ENCODE data around the gene FZD2.

GRCh38 chr17:44555099-44555498 is 2.2 kb upstream of the FZD2 start:
- TF ChIP-seq CTCF (IDR thresholded peaks at IDR 0.05 in 2 of 3, conservative IDR thresholded peaks at IDR 0.05 in 1 of 3; ENCODE audit: borderline replicate concordance in 1 of 3, insufficient read depth in 1 of 3, low read depth in 2 of 3, low read length in 2 of 3) (no peak), YY1 (IDR thresholded peaks at IDR 0.05; ENCODE audit: extremely low read depth, insufficient replicate concordance, low read depth, low read length) (no peak), SIN3A (IDR thresholded peaks at IDR 0.05; ENCODE audit: low read depth) (no peak), MAX (IDR thresholded peaks at IDR 0.05) (no peak), POLR2A (IDR thresholded peaks at IDR 0.05; ENCODE audit: borderline replicate concordance, extremely low read depth, insufficient read depth, insufficient read length) (no peak), CEBPB (IDR thresholded peaks at IDR 0.05; ENCODE audit: low read depth) (no peak), JUND (IDR thresholded peaks at IDR 0.05) (no peak), EZH2 (IDR thresholded peaks at IDR 0.05) (no peak), RAD21 (IDR thresholded peaks at IDR 0.05; ENCODE audit: low read depth) (no peak), POLR2AphosphoS5 (IDR thresholded peaks at IDR 0.05; ENCODE audit: low read depth, low read length) (no peak), SP1 (IDR thresholded peaks at IDR 0.05; ENCODE audit: low read depth) (no peak), EZH2phosphoT487 (IDR thresholded peaks at IDR 0.05; ENCODE audit: borderline replicate concordance) (no peak)
- TF ChIP-seq, protein P1, sequence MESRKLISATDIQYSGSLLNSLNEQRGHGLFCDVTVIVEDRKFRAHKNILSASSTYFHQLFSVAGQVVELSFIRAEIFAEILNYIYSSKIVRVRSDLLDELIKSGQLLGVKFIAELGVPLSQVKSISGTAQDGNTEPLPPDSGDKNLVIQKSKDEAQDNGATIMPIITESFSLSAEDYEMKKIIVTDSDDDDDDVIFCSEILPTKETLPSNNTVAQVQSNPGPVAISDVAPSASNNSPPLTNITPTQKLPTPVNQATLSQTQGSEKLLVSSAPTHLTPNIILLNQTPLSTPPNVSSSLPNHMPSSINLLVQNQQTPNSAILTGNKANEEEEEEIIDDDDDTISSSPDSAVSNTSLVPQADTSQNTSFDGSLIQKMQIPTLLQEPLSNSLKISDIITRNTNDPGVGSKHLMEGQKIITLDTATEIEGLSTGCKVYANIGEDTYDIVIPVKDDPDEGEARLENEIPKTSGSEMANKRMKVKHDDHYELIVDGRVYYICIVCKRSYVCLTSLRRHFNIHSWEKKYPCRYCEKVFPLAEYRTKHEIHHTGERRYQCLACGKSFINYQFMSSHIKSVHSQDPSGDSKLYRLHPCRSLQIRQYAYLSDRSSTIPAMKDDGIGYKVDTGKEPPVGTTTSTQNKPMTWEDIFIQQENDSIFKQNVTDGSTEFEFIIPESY (IDR thresholded peaks at IDR 0.05; ENCODE audit: extremely low read depth, insufficient replicate concordance, low read length): no peak

All from HCT116 (cell line).